Measurements from ENCODE around the gene MRPL52. TPM values are rescaled to one million over a fixed set of nuclear protein-coding genes. Genes with fewer than 3 reads are reported as not detected.
"Not testable (repeated sequence)": the region's sequence is repeated elsewhere in the genome, so short reads cannot be mapped to it uniquely, and the experiment has no call there.

MRPL52 gene
- total RNA-seq, 2 donors from 2014 or later: 36.2 to 44.6 TPM

DNA sequence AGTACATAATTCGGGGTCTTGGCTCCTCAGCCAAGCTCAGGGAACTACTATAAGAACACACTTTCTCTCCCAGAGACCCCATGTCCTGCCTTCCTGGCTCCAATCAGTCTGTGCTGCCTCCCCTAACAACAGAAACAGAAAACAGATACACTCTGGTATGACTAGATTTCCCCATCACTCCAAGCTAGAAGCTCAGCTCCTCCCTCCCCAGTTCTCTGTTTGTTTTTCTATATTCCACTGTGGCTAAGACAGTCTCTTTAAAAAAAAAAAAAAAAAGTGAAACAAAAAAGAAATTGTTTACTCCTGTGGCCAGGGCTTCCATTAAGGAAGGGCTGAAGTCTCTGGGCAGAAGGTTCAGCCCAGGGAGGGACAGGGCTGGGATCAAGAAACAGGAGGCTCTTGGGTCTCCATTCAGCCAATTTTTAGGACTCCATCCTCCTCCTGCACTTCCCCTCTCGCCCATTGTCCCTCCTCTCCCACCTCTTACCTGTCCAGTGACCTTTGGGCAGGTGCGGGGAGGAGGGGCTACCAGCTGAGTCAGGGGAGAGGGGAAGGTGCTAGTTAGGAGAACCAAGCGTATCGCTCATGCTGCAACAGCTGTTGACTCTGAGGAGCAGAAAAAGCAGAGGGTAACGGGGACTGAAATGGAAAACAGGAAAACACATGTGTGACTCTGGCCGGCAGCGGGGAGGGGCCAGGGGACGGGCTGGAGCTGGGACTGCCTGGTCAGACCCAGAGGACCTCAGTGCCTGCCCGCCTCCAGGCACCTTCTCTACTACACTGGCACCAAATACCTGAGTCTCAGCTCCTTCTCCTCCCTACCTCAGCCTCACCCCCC is 10.3 kb upstream of the MRPL52 start:
- ATAC-seq (no peak), DNase-seq (no peak)
- Mint-ChIP-seq H3K27ac (peak overlapping the region; percentile 53), H3K36me3 (ENCODE audit: low read depth) (no peaks in the 10 kb centered on the region), H3K4me3 (no peak overlapping the region), H3K27me3 (peaks cover 7% of the 10 kb centered on the region), H3K4me1 (peaks cover 12% of the 10 kb centered on the region)
- H3K9me3 ChIP-seq (ENCODE audit: control insufficient read depth, low read length, poor library complexity, severe bottlenecking): no peaks in the 10 kb centered on the region

DNA sequence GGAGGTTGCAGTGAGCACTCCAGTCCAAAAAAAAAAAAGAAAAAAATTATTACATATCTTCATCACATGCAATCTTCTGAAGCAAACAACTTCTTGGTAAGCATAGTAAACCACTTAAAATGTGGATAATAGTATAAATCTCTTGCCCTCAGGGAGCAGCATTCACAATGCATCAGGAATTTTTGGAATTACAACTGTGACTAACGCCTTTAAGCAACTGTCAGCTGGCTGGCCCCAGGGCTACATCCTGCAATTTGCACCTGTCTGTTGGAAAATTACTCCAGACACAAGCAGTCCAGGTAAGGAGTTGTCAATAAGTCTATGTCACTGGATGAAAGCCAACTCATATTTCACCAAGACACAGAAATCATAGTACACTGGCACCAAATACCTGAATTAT is 9.0 kb upstream of the MRPL52 start:
- H3K9me3 ChIP-seq (ENCODE audit: control insufficient read depth, low read length, poor library complexity, severe bottlenecking): no peaks in the 10 kb centered on the region
- H3K27me3 Mint-ChIP-seq: peaks cover 10% of the 10 kb centered on the region
- ATAC-seq (no peak), DNase-seq (no peak)
- peaks cover 2% of the 10 kb centered on the region for H3K36me3 Mint-ChIP-seq (ENCODE audit: low read depth)
- no peak overlapping the region for H3K4me3 Mint-ChIP-seq
- no peak overlapping the region for H3K27ac Mint-ChIP-seq
- H3K4me1 Mint-ChIP-seq: peaks cover 14% of the 10 kb centered on the region

DNA sequence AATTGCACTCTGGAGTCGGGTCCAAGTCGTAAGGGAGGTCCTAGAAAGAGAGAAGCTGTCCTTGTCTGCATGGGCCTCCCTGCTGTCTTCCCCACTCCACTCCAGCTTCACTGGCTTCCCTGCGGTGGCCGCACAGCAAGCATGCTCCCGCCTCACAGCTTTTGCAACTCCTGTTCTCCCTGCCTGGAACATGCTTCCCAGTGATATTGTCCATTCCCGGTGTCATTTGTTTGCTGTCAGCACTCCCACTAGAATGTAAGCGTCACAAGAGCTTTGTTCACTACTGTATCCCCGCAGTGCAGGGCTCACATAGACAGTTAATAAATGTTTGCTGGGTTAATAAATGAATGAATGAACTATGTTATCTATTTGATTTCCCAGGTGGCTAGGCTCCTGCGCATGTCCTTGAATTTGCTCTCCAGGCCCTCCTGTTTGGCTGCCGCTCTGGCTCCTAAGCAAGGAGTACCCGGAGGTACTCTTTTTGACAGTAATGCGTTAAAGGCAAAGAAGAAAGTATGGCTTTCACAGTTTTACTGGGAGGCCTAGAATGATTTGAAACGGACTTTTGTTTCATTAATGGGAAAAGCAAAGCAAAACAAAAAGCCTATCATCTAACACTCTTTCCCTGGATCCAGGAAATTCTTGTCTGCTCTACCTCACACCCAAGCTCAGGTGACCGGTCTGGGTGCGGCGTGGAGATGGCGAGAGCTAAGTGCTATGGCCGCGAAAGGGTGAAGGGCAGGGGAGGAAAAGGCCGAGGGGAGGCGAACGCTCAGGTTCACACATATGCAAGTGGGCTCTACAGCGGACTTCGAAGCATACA is 8.3 kb upstream of the MRPL52 start:
- DNase-seq (no peak), ATAC-seq (no peak)
- Mint-ChIP-seq H3K27ac (no peak overlapping the region), H3K36me3 (ENCODE audit: low read depth) (peaks cover 3% of the 10 kb centered on the region), H3K4me1 (peaks cover 11% of the 10 kb centered on the region), H3K27me3 (peaks cover 13% of the 10 kb centered on the region), H3K4me3 (no peak overlapping the region)
- H3K9me3 ChIP-seq (ENCODE audit: control insufficient read depth, low read length, poor library complexity, severe bottlenecking): no peaks in the 10 kb centered on the region

DNA sequence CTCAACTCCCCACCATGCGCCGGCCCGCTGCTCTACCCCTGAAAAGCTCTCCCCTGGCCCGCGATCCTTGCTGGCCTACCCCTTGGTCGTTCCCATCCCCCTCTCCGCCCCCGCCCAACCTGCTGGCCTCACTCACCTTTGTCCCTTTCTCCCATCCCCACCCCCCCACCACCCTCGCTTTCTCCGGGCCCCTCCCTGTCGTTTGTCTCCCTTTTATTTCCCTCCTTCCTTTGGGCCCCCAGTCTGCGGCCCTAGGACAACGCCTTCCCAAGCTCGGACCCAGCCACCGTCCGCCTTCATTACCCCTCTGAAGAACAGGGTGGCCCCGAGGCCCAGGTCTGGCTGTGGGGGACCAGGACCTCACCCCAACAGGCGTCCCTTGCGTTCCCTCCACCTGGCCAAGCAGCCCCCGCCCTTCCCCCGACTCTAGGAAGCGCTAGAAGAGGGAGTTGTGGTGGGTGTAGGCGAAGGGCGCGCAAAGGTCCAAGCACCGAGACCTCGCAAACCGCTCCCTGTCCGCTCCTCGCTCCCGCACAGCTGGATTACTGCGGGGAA is 7.6 kb upstream of the MRPL52 start:
- Mint-ChIP-seq H3K36me3 (ENCODE audit: low read depth) (peaks cover 3% of the 10 kb centered on the region), H3K27me3 (peaks cover 13% of the 10 kb centered on the region)
- ATAC-seq: no peak

DNA sequence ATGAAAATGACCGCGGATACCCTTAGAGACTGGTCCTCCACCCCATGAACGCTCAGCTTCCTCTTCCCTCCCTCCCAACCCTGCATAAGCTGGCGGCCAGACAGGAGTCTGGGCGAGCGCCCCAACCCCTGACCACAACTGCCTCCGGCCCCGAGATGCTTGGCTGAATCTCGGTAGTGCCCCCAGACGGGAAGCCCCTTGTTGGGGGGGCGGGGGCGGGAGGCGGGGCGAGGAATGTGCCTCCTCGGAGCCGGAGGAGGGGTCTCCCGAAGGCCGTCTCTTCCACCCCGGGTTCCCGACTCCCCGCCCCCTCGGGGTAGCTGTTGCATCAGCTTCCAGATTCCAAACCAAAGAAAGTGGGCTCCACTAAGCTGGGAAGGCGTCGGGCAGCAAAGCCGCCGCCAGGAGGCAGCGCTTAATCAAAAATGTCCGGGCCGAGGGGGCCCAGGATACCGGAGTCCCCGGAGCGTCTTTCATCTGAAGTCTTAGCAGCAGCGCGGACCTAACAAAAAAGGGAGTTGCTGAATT is 7.1 kb upstream of the MRPL52 start:
- H3K27me3 Mint-ChIP-seq: peaks cover 13% of the 10 kb centered on the region
- no peaks in the 10 kb centered on the region for H3K9me3 ChIP-seq (ENCODE audit: control insufficient read depth, low read length, poor library complexity, severe bottlenecking)
- peaks cover 3% of the 10 kb centered on the region for H3K36me3 Mint-ChIP-seq (ENCODE audit: low read depth)
- peak; percentile 46 to 60 (median 54) for DNase-seq
- peak overlapping the region; percentile 28 for H3K4me3 Mint-ChIP-seq
- ATAC-seq: peak; percentile 84
- no peak overlapping the region for H3K27ac Mint-ChIP-seq
- H3K4me1 Mint-ChIP-seq: peaks cover 11% of the 10 kb centered on the region

More for the DNA sequence above, 7.6 kb upstream of the MRPL52 start:
- DNase-seq: no peak
- Mint-ChIP-seq H3K4me3 (peak overlapping the region; percentile 28), H3K27ac (no peak overlapping the region), H3K4me1 (peaks cover 11% of the 10 kb centered on the region)
- H3K9me3 ChIP-seq (ENCODE audit: control insufficient read depth, low read length, poor library complexity, severe bottlenecking): no peaks in the 10 kb centered on the region

DNA sequence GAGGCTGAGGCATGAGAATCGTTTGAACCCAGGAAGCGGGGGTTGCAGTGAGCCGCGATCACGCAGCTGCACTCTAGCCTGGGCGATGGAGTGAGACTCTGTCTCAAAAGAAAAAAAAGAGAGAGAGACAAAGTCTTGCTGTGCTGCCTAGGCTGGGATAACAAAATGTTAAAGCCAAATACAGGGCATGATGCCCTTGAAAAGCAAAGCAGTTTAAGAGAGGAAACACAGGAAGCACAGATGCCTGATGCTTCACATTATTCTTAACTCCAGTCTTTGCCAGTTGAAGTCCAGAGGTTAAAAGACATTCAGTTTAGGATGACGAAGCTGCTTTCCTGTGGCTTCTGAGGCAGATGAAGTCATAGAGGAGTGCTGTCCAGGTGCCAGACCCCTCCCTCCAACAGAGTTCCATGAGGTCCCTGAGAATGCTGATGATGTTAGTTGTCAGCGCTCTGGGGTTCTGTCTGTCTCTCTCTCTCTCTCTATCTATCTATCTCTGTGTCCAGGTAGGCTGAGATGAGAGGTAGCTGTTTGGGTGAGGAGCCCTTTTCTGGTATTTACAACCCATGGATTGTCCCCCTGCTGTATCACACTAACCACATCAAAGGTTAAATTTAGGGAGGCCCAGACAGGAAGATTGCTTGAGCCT is 4.9 kb upstream of the MRPL52 start:
- Mint-ChIP-seq H3K27me3 (peaks cover 13% of the 10 kb centered on the region), H3K27ac (no peak overlapping the region), H3K36me3 (ENCODE audit: low read depth) (peaks cover 3% of the 10 kb centered on the region), H3K4me1 (peaks cover 15% of the 10 kb centered on the region), H3K4me3 (peak overlapping the region; percentile 3)
- no peaks in the 10 kb centered on the region for H3K9me3 ChIP-seq (ENCODE audit: control insufficient read depth, low read length, poor library complexity, severe bottlenecking)
- DNase-seq (no peak), ATAC-seq (no peak)

DNA sequence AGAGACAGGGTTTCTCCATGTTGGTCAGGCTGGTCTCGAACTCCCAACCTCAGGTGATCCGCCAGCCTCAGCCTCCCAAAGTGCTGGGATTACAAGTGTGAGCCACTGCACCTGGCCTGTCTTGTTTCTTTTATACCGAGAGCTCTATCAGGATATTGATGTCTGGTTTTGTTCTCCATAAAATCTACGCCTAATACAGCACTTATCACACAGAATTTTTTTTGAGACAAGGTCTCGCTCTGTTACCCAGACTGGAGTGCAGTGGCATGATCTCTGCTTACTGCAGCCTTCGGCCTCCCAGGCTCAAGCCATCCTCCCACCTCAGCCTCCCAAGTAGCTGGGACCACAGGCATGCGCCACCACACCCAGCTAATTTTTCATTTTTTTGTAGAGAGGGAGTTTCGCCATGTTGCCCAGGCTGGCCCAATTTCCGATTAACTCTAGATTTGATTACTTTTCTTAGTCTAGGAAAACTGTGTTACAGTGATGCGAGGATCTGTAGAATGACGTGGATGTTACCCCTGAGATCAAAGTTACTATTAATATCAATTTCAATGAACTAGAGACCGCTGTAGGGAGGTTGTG is 519 bp upstream of the MRPL52 start:
- not testable (repeated sequence) for DNase-seq; H3K36me3 Mint-ChIP-seq (ENCODE audit: low read depth); H3K9me3 ChIP-seq (ENCODE audit: control insufficient read depth, low read length, poor library complexity, severe bottlenecking); H3K27me3 Mint-ChIP-seq; ATAC-seq
- Mint-ChIP-seq H3K27ac (peak overlapping the region; percentile 96), H3K4me1 (peaks cover 24% of the 10 kb centered on the region), H3K4me3 (peak overlapping the region; percentile 91)

DNA sequence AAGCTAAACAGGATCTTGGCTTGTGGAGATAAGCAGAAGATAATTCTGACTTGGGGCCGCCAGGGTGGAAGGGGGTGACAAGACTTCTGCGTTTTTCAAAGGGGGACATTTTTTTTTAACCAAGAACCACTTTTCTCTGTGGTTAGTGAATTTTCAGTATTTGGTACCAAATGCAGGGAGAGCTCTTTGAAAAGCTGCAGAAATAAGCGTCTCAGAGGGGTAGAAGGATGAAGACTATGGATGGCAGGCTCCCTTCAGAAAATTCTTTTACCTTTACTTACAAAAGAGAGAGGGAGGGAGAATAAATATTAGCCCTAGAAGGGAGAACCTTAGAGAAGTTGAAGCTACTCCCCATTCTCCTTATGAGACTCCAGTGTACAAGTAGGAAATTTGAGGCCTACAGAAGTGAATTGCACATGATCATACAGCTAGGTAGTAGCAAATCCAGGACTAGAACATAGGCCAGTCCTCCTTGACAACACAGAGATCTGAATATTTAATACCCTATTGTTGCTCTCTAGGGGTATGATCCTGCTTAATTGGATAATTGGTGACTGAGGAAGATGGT is 840 bp downstream of the MRPL52 start:
- DNase-seq (no peak), ATAC-seq (peak; percentile 10)
- H3K4me1 Mint-ChIP-seq: peaks cover 21% of the 10 kb centered on the region
- H3K27ac Mint-ChIP-seq: peak overlapping the region; percentile 96
- peaks cover 6% of the 10 kb centered on the region for H3K27me3 Mint-ChIP-seq
- no peaks in the 10 kb centered on the region for H3K9me3 ChIP-seq (ENCODE audit: control insufficient read depth, low read length, poor library complexity, severe bottlenecking)
- peaks cover 8% of the 10 kb centered on the region for H3K36me3 Mint-ChIP-seq (ENCODE audit: low read depth)
- peak overlapping the region; percentile 91 for H3K4me3 Mint-ChIP-seq

DNA sequence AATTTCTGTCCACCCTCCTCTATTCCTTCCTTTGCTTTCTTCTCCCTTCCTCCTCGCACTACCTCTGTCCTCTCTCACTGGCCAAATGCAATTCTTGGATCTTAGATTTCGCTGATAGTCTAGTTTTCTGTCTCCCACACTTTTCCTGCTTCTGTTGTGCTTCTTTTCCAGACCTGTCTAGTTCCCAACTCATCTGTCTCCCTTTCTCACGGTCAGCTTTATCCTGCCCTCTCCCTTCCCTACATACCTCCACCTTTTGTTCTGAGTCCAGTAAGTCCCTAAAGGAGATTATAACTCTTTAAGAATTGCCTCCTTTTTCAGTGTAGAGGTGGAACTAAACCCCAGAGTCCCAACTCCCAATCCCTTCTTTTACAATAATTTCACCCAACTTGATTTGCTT is 5.8 kb downstream of the MRPL52 start:
- H3K36me3 Mint-ChIP-seq (ENCODE audit: low read depth): peaks cover 10% of the 10 kb centered on the region

DNA sequence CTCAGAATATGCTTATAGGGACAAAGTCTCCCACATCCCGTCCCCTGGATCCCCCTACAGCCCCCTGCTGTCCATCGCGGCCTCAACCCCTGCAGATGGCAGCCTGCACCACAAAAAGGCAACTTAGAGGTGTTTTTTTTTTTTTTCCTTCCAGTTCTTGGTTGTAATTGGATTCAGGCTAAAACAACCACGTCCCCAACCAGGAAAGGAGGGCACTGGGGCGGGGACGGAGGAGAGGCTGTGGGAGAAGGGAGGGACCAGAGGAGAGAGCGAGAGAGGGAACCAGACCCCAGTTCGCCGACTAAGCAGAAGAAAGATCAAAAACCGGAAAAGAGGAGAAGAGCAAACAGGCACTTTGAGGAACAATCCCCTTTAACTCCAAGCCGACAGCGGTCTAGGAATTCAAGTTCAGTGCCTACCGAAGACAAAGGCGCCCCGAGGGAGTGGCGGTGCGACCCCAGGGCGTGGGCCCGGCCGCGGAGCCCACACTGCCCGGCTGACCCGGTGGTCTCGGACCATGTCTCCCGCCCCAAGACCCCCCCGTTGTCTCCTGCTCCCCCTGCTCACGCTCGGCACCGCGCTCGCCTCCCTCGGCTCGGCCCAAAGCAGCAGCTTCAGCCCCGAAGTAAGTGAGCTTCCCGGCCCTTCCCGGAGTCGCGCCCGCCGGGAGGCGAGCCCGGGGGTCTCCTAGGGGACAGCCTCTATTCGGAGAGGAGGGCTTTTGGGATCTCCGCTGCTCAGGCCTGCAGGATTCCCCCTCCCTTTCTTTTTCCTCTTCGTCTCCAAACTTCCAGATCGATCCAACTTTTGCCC is 6.8 kb downstream of the MRPL52 start, which contains the start of gene MMP14:
Gene MMP14, plus strand, starts transcription at position 285 of the 813 bp plus-strand sequence. Its CDS starts 233 bp downstream, at position 518.
- ATAC-seq: no peak

More for the DNA sequence above, 5.8 kb downstream of the MRPL52 start:
- Mint-ChIP-seq H3K27me3 (peaks cover 31% of the 10 kb centered on the region), H3K4me3 (peak overlapping the region; percentile 43), H3K27ac (no peak overlapping the region), H3K4me1 (peaks cover 21% of the 10 kb centered on the region)
- H3K9me3 ChIP-seq (ENCODE audit: control insufficient read depth, low read length, poor library complexity, severe bottlenecking): no peaks in the 10 kb centered on the region
- no peak for DNase-seq
- ATAC-seq: no peak

DNA sequence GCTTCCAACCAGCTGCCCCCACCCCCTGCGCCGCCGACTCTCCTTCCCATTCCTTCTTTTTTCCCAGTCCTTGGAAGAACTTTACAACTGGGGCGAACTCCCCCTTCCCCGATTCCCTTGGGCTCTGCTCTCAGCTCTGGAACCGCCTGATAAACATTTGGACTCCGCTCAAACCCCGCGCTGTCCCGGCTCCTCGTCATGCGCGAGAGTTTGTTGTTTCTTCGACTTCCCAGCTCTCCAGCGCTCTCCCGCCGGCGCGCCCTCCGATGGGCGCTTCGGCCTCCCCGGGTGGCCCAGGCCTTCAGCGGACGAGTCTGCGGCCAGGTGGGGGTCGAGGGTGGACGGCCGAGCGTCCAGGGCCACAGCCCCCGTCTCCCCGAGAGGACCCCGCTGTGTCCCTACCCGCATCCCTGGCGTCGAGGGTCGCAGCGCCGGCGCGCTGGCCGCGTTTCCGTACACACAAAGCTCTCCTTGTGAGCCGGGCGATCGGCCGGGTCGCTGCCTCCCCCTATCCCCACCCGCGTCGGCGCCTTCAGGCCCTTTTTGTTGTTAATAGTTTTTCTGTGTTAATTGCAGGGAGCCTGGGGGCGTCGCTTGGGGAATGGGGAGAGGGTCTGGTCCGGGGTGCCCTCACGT is 7.5 kb downstream of the MRPL52 start:
- DNase-seq: no peak

More for the DNA sequence above, 6.8 kb downstream of the MRPL52 start, which contains the start of gene MMP14:
- peak within 1 kb of the TSS; percentile 49 for H3K27ac Mint-ChIP-seq
- H3K4me1 Mint-ChIP-seq: peaks cover 17% of the 10 kb centered on the region
- H3K27me3 Mint-ChIP-seq: peaks cover 37% of the 10 kb centered on the region
- no peaks in the 10 kb centered on the region for H3K9me3 ChIP-seq (ENCODE audit: control insufficient read depth, low read length, poor library complexity, severe bottlenecking)
- peaks cover 10% of the 10 kb centered on the region for H3K36me3 Mint-ChIP-seq (ENCODE audit: low read depth)
- peak within 1 kb of the TSS; percentile 89 for H3K4me3 Mint-ChIP-seq
- no peak for DNase-seq

More for the DNA sequence above, 7.5 kb downstream of the MRPL52 start:
- H3K27ac Mint-ChIP-seq: peak overlapping the region; percentile 49
- H3K27me3 Mint-ChIP-seq: peaks cover 41% of the 10 kb centered on the region
- H3K36me3 Mint-ChIP-seq (ENCODE audit: low read depth): peaks cover 6% of the 10 kb centered on the region
- no peaks in the 10 kb centered on the region for H3K9me3 ChIP-seq (ENCODE audit: control insufficient read depth, low read length, poor library complexity, severe bottlenecking)
- H3K4me1 Mint-ChIP-seq: peaks cover 14% of the 10 kb centered on the region
- ATAC-seq: no peak
- peak overlapping the region; percentile 89 for H3K4me3 Mint-ChIP-seq
